Activated CD8-positive, alpha-beta memory T cell treated with anti-CD3 and anti-CD28 coated beads for 4 hours (primary cell): ENCODE measurements around the gene CBX2.

Experiments
- DNase-seq, 2 donors: peaks; one replicate each; pipeline ENCODE4 v3.0.0-alpha.2; 2020; ENCODE audit warnings: low read depth in 2 of 2

Gene CBX2

GRCh38 chr17:79777894-79778503 is at the start of gene CBX2:
Gene CBX2, plus strand, starts transcription at chr17:79778148. Its CDS starts 88 bp downstream, at chr17:79778236.
- peak; percentile 52 to 68 for DNase-seq

GRCh38 chr17:79728169-79728907 is 49.6 kb upstream of the CBX2 start:
- peak; percentile 45 to 68 for DNase-seq

- DNase-seq = no peak
Measured at GRCh38 chr17:79728908-79729471, 49.0 kb upstream of the CBX2 start.

- no peak for DNase-seq
Measured at GRCh38 chr17:79729761-79730160, 48.2 kb upstream of the CBX2 start.

GRCh38 chr17:79730437-79730768 is 47.5 kb upstream of the CBX2 start:
- DNase-seq = no peak

GRCh38 chr17:79730769-79731483 is 47.0 kb upstream of the CBX2 start, which contains the start of gene ENPP7:
Gene ENPP7, plus strand, starts transcription at chr17:79730943. Its CDS starts 197 bp downstream, at chr17:79731140.
- no peak for DNase-seq

- no peak for DNase-seq
Measured at GRCh38 chr17:79732254-79732653, 45.7 kb upstream of the CBX2 start.

GRCh38 chr17:79732804-79733691 is 44.9 kb upstream of the CBX2 start:
- no peak for DNase-seq

- no peak for DNase-seq
Measured at GRCh38 chr17:79733692-79734070, 44.3 kb upstream of the CBX2 start.

- no peak for DNase-seq
Measured at GRCh38 chr17:79735096-79735495, 42.9 kb upstream of the CBX2 start.

- DNase-seq = no peak
Measured at GRCh38 chr17:79737046-79737921, 40.7 kb upstream of the CBX2 start.

- no peak for DNase-seq
Measured at GRCh38 chr17:79737922-79738578, 39.9 kb upstream of the CBX2 start.

GRCh38 chr17:79738643-79739042 is 39.3 kb upstream of the CBX2 start:
- DNase-seq = no peak

- no peak for DNase-seq
Measured at GRCh38 chr17:79739148-79740062, 38.5 kb upstream of the CBX2 start.

GRCh38 chr17:79740413-79740812 is 37.5 kb upstream of the CBX2 start:
- no peak for DNase-seq

GRCh38 chr17:79741401-79741750 is 36.6 kb upstream of the CBX2 start:
- no peak for DNase-seq

- DNase-seq = peak; percentile 29 to 44
Measured at GRCh38 chr17:79741751-79742588, 36.0 kb upstream of the CBX2 start.

- DNase-seq = no peak
Measured at GRCh38 chr17:79742589-79742918, 35.4 kb upstream of the CBX2 start.
